Measurements from ENCODE around the gene YY1AP1.
"Not testable (repeated sequence)": the region's sequence is repeated elsewhere in the genome, so short reads cannot be mapped to it uniquely, and the experiment has no call there.

YY1AP1 gene

GRCh38 chr1:155695072-155695471, 6.5 kb upstream of the YY1AP1 start:
- ATAC-seq: no peak

GRCh38 chr1:155694167-155694566, 5.6 kb upstream of the YY1AP1 start:
- TF ChIP-seq ARNTL (CRISPR knock-in tag; IDR thresholded peaks at IDR 0.05; ENCODE audit: borderline replicate concordance, low read depth): no peak
- ATAC-seq: no peak

More at GRCh38 chr1:155695072-155695471, 6.5 kb upstream of the YY1AP1 start:
- no peak for TF ChIP-seq CSDC2 (CRISPR knock-in tag; IDR thresholded peaks at IDR 0.05)
- TF ChIP-seq OSR1 (CRISPR knock-in tag; IDR thresholded peaks at IDR 0.05): no peak
- no peak for TF ChIP-seq SNAI2 (CRISPR knock-in tag; IDR thresholded peaks at IDR 0.05)
- TF ChIP-seq PPARA (CRISPR knock-in tag; IDR thresholded peaks at IDR 0.05; ENCODE audit: borderline replicate concordance): no peak
- no peak for TF ChIP-seq ZNF565 (CRISPR knock-in tag; conservative IDR thresholded peaks at IDR 0.05; ENCODE audit: low read depth)
- TF ChIP-seq TOX (CRISPR knock-in tag; IDR thresholded peaks at IDR 0.05; ENCODE audit: borderline replicate concordance): no peak

GRCh38 chr1:155691992-155692528, 3.5 kb upstream of the YY1AP1 start:
- ATAC-seq: no peak
- TF ChIP-seq CSRNP3 (CRISPR knock-in tag; IDR thresholded peaks at IDR 0.05) (no peak), PPARA (CRISPR knock-in tag; IDR thresholded peaks at IDR 0.05; ENCODE audit: borderline replicate concordance) (no peak), ZFP30 (CRISPR knock-in tag; IDR thresholded peaks at IDR 0.05) (no peak), CREB5 (CRISPR knock-in tag; IDR thresholded peaks at IDR 0.05; ENCODE audit: low read depth) (no peak), RARB (CRISPR knock-in tag; IDR thresholded peaks at IDR 0.05) (no peak), OSR1 (CRISPR knock-in tag; IDR thresholded peaks at IDR 0.05) (no peak)

- ATAC-seq: not testable (repeated sequence)
These were observed 570 bp upstream of the YY1AP1 start, which contains the start of gene DAP3 for GRCh38 chr1:155689081-155689607. Gene DAP3 (plus strand): TSS chr1:155689091. CDS start chr1:155709780, 20,689 bp downstream.

GRCh38 chr1:155687705-155688323, 760 bp downstream of the YY1AP1 start:
- peak; percentile 32 for ATAC-seq

- no peak for ATAC-seq
- no peak for TF ChIP-seq BACH2 (CRISPR knock-in tag; IDR thresholded peaks at IDR 0.05; ENCODE audit: borderline replicate concordance)
- no peak for TF ChIP-seq ZNF8 (CRISPR knock-in tag; IDR thresholded peaks at IDR 0.05)
- no peak for TF ChIP-seq OSR1 (CRISPR knock-in tag; IDR thresholded peaks at IDR 0.05)
- TF ChIP-seq ISL1 (CRISPR knock-in tag; IDR thresholded peaks at IDR 0.05): no peak
These were observed 6.8 kb downstream of the YY1AP1 start for GRCh38 chr1:155681776-155682175.

- TF ChIP-seq CSDC2 (CRISPR knock-in tag; IDR thresholded peaks at IDR 0.05) (no peak), SNAI2 (CRISPR knock-in tag; IDR thresholded peaks at IDR 0.05) (no peak), ZNF70 (CRISPR knock-in tag; IDR thresholded peaks at IDR 0.05) (no peak), RARB (CRISPR knock-in tag; IDR thresholded peaks at IDR 0.05) (no peak), CREB5 (CRISPR knock-in tag; IDR thresholded peaks at IDR 0.05; ENCODE audit: low read depth) (no peak), ZFP3 (CRISPR knock-in tag; IDR thresholded peaks at IDR 0.05) (no peak), TCF4 (CRISPR knock-in tag; IDR thresholded peaks at IDR 0.05; ENCODE audit: borderline replicate concordance) (no peak), POU6F1 (CRISPR knock-in tag; IDR thresholded peaks at IDR 0.05; ENCODE audit: borderline replicate concordance, low read depth) (no peak), TSHZ2 (CRISPR knock-in tag; IDR thresholded peaks at IDR 0.05) (no peak)
- ATAC-seq: no peak
These were observed 8.0 kb downstream of the YY1AP1 start for GRCh38 chr1:155680531-155680930.

GRCh38 chr1:155678992-155679391, 9.6 kb downstream of the YY1AP1 start:
- not testable (repeated sequence) for ATAC-seq

All from SK-N-SH treated with all-trans-retinoic acid at 6 μM for 48 hours (cell line).